ENCODE data around the gene NDOR1. TPM values are rescaled to one million over a fixed set of nuclear protein-coding genes. Genes with fewer than 3 reads are reported as not detected.
A peak's percentile ranks its signal among the peaks of the same experiment; 100 is the strongest.

Gene NDOR1
- total RNA-seq, 4 donors from 2014 or later, result 6.5 to 12.3 (median 8.0) TPM

DNA sequence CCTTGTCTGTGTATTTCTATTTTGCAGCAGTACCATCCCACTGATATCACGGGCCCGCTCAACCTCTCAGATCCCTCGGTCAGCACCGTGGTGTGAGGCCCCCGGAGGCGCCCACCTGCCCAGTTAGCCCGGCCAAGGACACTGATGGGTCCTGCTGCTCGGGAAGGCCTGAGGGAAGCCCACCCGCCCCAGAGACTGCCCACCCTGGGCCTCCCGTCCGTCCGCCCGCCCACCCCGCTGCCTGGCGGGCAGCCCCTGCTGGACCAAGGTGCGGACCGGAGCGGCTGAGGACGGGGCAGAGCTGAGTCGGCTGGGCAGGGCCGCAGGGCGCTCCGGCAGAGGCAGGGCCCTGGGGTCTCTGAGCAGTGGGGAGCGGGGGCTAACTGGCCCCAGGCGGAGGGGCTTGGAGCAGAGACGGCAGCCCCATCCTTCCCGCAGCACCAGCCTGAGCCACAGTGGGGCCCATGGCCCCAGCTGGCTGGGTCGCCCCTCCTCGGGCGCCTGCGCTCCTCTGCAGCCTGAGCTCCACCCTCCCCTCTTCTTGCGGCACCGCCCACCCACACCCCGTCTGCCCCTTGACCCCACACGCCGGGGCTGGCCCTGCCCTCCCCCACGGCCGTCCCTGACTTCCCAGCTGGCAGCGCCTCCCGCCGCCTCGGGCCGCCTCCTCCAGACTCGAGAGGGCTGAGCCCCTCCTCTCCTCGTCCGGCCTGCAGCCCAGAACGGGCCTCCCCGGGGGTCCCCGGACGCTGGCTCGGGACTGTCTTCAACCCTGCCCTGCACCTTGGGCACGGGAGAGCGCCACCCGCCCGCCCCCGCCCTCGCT lies 37.5 kb upstream of the NDOR1 start:
- no peak for DNase-seq (ENCODE audit: extremely low spot score)
- Histone ChIP-seq H3K27me3 (peaks cover 6 to 100% (median 76%) of the 10 kb centered on the region in 4 donors), H3K36me3 (no peaks in the 10 kb centered on the region), H3K9me3 (no peaks in the 10 kb centered on the region), H3K4me1 (peaks cover 33 to 45% (median 37%) of the 10 kb centered on the region in 4 donors), H3K4me3 (peak overlapping the region; percentile 42 to 54 (median 45)), H3K27ac (replicated peaks in 1 of 4) (no peak overlapping the region)
- 2% methylated on average over 11 of the region's 57 CpGs for whole genome bisulfite sequencing
- intact Hi-C loops (cut with DNase I), result no loop called here
- TF ChIP-seq POLR2A (IDR thresholded peaks at IDR 0.05; ENCODE audit: low read depth), result no peak

DNA sequence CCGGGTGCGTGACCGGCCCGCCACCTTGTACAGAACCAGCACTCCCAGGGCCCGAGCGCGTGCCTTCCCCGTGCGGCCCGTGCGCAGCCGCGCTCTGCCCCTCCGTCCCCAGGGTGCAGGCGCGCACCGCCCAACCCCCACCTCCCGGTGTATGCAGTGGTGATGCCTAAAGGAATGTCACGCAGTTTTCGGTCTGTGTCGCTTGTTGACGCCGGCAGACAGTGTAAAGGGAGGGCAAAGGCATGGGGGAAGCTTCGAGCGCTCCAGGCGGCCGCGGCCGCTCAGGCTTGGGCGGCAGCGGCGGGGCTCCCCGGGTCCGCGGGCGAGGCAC lies 37.0 kb upstream of the NDOR1 start:
- intact Hi-C loops (cut with DNase I), result no loop called here
- Histone ChIP-seq H3K4me3 (peak overlapping the region; percentile 42 to 54 (median 45)), H3K4me1 (peaks cover 27 to 39% (median 31%) of the 10 kb centered on the region in 4 donors), H3K27ac (replicated peaks in 1 of 4) (no peak overlapping the region), H3K27me3 (peaks cover 6 to 100% (median 70%) of the 10 kb centered on the region in 4 donors), H3K9me3 (no peaks in the 10 kb centered on the region), H3K36me3 (no peaks in the 10 kb centered on the region)
- 0% methylated on average over 8 of the region's 36 CpGs for WGBS
- DNase-seq (ENCODE audit: extremely low spot score), result no peak
- TF ChIP-seq POLR2A (IDR thresholded peaks at IDR 0.05; ENCODE audit: low read depth), result no peak
- TF ChIP-seq EP300 (IDR thresholded peaks at IDR 0.05), result no peak
- TF ChIP-seq, protein P1, sequence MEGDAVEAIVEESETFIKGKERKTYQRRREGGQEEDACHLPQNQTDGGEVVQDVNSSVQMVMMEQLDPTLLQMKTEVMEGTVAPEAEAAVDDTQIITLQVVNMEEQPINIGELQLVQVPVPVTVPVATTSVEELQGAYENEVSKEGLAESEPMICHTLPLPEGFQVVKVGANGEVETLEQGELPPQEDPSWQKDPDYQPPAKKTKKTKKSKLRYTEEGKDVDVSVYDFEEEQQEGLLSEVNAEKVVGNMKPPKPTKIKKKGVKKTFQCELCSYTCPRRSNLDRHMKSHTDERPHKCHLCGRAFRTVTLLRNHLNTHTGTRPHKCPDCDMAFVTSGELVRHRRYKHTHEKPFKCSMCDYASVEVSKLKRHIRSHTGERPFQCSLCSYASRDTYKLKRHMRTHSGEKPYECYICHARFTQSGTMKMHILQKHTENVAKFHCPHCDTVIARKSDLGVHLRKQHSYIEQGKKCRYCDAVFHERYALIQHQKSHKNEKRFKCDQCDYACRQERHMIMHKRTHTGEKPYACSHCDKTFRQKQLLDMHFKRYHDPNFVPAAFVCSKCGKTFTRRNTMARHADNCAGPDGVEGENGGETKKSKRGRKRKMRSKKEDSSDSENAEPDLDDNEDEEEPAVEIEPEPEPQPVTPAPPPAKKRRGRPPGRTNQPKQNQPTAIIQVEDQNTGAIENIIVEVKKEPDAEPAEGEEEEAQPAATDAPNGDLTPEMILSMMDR (IDR thresholded peaks at IDR 0.05), result no peak
- no peak for TF ChIP-seq POLR2AphosphoS5 (IDR thresholded peaks at IDR 0.05)

DNA sequence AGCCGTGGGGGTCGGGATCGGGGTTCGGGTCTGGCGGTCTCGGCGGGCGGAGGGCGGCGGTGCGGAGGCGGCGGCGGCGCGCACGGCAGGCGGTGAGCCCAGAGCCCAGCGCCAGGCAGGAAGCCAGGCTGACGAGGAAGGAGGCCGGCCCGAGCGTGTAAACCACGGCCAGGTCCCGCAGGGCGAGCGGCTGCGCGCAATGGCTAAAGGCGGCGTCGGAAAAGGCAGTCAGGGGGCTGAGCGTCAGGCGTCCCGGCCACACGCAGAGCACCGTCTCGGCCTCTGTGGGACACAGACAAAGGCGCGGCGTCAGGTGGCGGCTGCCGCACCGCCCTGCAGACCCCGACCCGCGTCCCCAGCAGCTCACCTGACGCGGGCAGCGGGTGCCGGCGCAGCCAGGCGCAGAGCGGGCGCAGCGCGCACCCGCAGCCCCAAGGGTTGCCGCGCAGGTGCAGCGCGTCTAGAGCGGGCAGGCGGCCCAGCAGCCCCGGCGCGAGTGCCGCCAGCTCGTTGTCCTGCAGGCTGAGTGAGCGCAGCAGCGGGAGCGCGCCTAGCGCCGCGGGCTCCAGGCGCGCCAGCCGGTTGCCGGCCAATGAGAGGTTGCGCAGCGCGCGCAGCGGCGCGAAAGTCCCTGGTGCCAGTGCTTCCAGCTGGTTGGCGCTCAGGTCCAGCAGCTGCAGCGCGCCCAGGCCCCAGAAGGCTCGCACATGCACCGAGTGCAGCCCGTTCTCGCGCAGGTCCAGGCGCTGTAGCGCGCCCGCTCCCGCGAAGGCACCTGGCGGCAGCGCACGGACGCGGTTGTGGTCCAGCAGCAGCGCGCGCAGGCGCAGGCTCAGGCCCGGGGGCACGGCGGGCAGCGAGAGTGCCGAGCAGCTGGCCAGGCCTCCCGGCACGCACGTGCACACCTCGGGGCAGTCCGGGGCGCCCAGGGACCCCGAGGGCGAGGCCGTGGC lies 36.3 kb upstream of the NDOR1 start:
- WGBS, result no CpG with 5 or more reads among the region's 124 CpGs
- peaks cover 6 to 100% (median 64%) of the 10 kb centered on the region in 4 donors for H3K27me3 ChIP-seq

DNA sequence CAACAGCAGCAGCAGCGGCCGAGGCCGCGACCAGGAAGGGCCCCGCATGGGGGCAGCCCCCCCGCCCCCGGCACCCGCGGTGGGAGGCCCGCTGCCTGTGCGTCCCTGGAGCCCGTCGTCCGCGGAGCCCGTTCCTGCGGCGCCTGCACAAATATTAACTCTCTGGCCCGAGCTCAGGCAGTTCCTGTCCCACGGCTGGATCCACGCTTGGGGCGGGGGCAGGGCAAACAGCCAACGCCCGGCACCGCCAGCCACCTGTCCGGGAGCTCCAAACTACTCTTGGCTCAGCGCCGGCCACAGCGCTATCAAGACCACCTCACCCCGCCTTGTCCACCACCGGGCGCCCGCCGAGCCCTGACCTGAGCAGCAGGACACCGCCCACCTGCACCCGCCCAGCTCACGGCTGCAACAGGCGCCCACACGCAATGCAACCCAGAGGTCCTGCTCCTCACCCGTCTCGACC lies 35.6 kb upstream of the NDOR1 start, which contains the start of gene LRRC26:
LRRC26 (minus strand) TSS at position 156 of the 463 bp plus-strand sequence; CDS start at position 48, 108 bp downstream.
- Histone ChIP-seq H3K27ac (replicated peaks in 1 of 4) (no peak within 1 kb of the TSS), H3K4me3 (peak within 1 kb of the TSS; percentile 42 to 54 (median 45)), H3K27me3 (peaks cover 6 to 93% (median 57%) of the 10 kb centered on the region in 4 donors), H3K4me1 (peaks cover 27 to 40% (median 31%) of the 10 kb centered on the region in 4 donors), H3K9me3 (no peaks in the 10 kb centered on the region), H3K36me3 (no peaks in the 10 kb centered on the region)
- no peak for TF ChIP-seq EP300 (IDR thresholded peaks at IDR 0.05)
- WGBS, result 40% methylated on average over 1 of the region's 41 CpGs
- no peak for DNase-seq (ENCODE audit: extremely low spot score)
- intact Hi-C loops (cut with DNase I), result no loop called here

More for the DNA sequence above, 36.3 kb upstream of the NDOR1 start:
- no peaks in the 10 kb centered on the region for H3K9me3 ChIP-seq
- H3K4me1 ChIP-seq, result peaks cover 27 to 38% (median 30%) of the 10 kb centered on the region in 4 donors
- H3K27ac ChIP-seq (replicated peaks in 1 of 4), result no peak overlapping the region
- peak overlapping the region; percentile 42 to 54 (median 45) for H3K4me3 ChIP-seq
- H3K36me3 ChIP-seq, result no peaks in the 10 kb centered on the region
- intact Hi-C loops (cut with DNase I), result no loop called here
- TF ChIP-seq, protein P1 (IDR thresholded peaks at IDR 0.05), result no peak
- TF ChIP-seq POLR2A (IDR thresholded peaks at IDR 0.05; ENCODE audit: low read depth), result no peak
- TF ChIP-seq POLR2AphosphoS5 (IDR thresholded peaks at IDR 0.05), result no peak
- no peak for TF ChIP-seq EP300 (IDR thresholded peaks at IDR 0.05)
- no peak for DNase-seq (ENCODE audit: extremely low spot score)

DNA sequence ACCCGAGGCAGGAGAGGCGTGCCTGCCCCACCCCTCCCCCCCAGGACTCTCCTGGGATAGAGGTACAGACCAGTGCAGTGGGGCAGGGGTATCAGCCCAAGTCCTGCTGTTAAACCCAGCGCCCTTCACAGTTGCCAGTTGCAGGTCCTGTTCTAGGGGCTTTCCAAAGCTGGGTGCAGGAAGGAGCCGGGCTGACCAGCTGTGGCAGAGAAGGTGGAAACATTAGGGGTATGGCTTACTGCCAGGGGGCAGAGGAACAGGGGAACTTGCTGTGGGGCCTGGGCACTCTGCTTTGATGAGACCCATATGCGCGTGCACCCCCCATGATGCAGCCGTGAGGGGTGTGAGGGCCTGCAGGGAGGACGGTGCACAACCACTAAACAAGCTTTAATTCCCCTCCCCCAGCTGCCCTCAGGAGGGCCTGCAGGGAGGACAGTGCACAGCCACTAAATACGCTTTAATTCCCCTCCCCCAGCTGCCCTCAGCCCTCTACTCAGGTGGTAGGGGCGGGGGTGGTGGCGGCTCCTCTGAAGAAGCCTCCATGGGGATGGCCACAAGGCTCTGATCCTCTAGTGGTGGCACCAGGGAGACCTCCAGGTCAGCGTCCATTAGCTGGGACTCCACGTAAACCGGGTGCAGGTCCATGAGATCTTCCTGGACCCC lies 34.9 kb upstream of the NDOR1 start:
- peaks cover 6 to 86% (median 50%) of the 10 kb centered on the region in 4 donors for H3K27me3 ChIP-seq
- no peak overlapping the region for H3K4me3 ChIP-seq
- intact Hi-C loops (cut with DNase I), result no loop called here
- DNase-seq (ENCODE audit: extremely low spot score), result no peak
- no peaks in the 10 kb centered on the region for H3K9me3 ChIP-seq
- TF ChIP-seq, protein P1 (IDR thresholded peaks at IDR 0.05), result no peak
- TF ChIP-seq POLR2AphosphoS5 (IDR thresholded peaks at IDR 0.05), result no peak
- TF ChIP-seq EP300 (IDR thresholded peaks at IDR 0.05), result no peak
- TF ChIP-seq POLR2A (IDR thresholded peaks at IDR 0.05; ENCODE audit: low read depth), result no peak
- WGBS, result 34% methylated on average over 10 of the region's 14 CpGs
- H3K27ac ChIP-seq (replicated peaks in 1 of 4), result no peak overlapping the region
- no peaks in the 10 kb centered on the region for H3K36me3 ChIP-seq
- peaks cover 27 to 46% (median 33%) of the 10 kb centered on the region in 4 donors for H3K4me1 ChIP-seq

Data from esophagus muscularis mucosa (tissue), 4 donors.